CD14-positive monocyte (primary cell): ENCODE results near the gene ADM2. TPM values are rescaled to one million over a fixed set of nuclear protein-coding genes. Genes with fewer than 3 reads are reported as not detected.

ENCODE experiments used
- DNase-seq, 3 donors: peaks; one replicate each; pipeline ENCODE4 v3.0.0-alpha.2; 2011 to 2022
- H2AFZ ChIP-seq: 2 replicates; pipeline ENCODE4 v1.6.0; 2012; ENCODE audit warnings: mild to moderate bottlenecking, low read depth, low read length, inconsistent platforms; ENCODE audit not compliant: insufficient read depth, poor library complexity, severe bottlenecking
- H3K27ac ChIP-seq, 2 donors: 1 replicate in 1 of 2; 2 replicates in 1 of 2; pipeline ENCODE4 v1.5.1; 2012 to 2013; ENCODE audit warnings: low read length in 2 of 2, control low read depth in 1 of 2, inconsistent platforms in 1 of 2, low read depth in 1 of 2, mild to moderate bottlenecking in 1 of 2
- H3K27me3 ChIP-seq, 2 donors: one replicate each; pipeline versions ENCODE4 v1.6.0 to v1.6.1; 2011 to 2013; ENCODE audit warnings: low read length in 2 of 2; ENCODE audit not compliant: control insufficient read depth in 2 of 2, insufficient read depth in 2 of 2
- H3K36me3 ChIP-seq, 2 donors: replicated peaks in 1 of 2; 1 replicate in 1 of 2; 2 replicates in 1 of 2; pipeline versions ENCODE4 v1.5.1 to v1.6.1; 2012 to 2013; ENCODE audit warnings: low read length in 2 of 2, control low read depth in 1 of 2, inconsistent platforms in 1 of 2, mild to moderate bottlenecking in 1 of 2; ENCODE audit not compliant: insufficient read depth in 2 of 2, control insufficient read depth in 1 of 2
- H3K4me1 ChIP-seq, 2 donors: 1 replicate in 1 of 2; 2 replicates in 1 of 2; pipeline versions ENCODE4 v1.5.1 to v1.6.1; 2012 to 2013; ENCODE audit warnings: low read length in 2 of 2, control low read depth in 1 of 2, inconsistent platforms in 1 of 2, mild to moderate bottlenecking in 1 of 2, moderate library complexity in 1 of 2; ENCODE audit not compliant: insufficient read depth in 2 of 2, control insufficient read depth in 1 of 2
- H3K4me2 ChIP-seq: replicated peaks from 2 replicates; pipeline ENCODE3; 2012; ENCODE audit warnings: low read length, moderate library complexity, mild to moderate bottlenecking; ENCODE audit not compliant: poor library complexity, severe bottlenecking; ENCODE audit errors: extremely low read depth
- H3K4me3 ChIP-seq, 3 experiments: fragments of 200-600 bp in 1 of 3; sonication (generic) in 1 of 3; replicated peaks in 1 of 3; 1 replicate in 2 of 3; 2 replicates in 1 of 3; pipeline ENCODE4 v1.5.1; 2011 to 2013; ENCODE audit warnings: low read length in 3 of 3, mild to moderate bottlenecking in 3 of 3, control low read depth in 2 of 3, low read depth in 2 of 3, inconsistent platforms in 1 of 3, moderate library complexity in 1 of 3
- H3K79me2 ChIP-seq: 2 replicates; pipeline ENCODE4 v1.6.0; 2012; ENCODE audit warnings: mild to moderate bottlenecking, control low read depth, inconsistent platforms, low read length, moderate library complexity; ENCODE audit not compliant: insufficient read depth
- H3K9ac ChIP-seq: 2 replicates; pipeline ENCODE4 v1.6.0; 2017; ENCODE audit warnings: low read length, mild to moderate bottlenecking; ENCODE audit not compliant: insufficient read depth, poor library complexity, severe bottlenecking
- H3K9me3 ChIP-seq, 2 donors: replicated peaks in 1 of 2; 1 replicate in 1 of 2; 2 replicates in 1 of 2; pipeline versions ENCODE4 v1.5.1 to v1.6.1; 2012 to 2013; ENCODE audit warnings: low read length in 2 of 2, control low read depth in 1 of 2; ENCODE audit not compliant: control insufficient read depth in 1 of 2, insufficient read depth in 1 of 2
- H4K20me1 ChIP-seq: 2 replicates; pipeline ENCODE4 v1.6.0; 2012; ENCODE audit warnings: mild to moderate bottlenecking, low read length, control low read depth, moderate library complexity; ENCODE audit not compliant: insufficient read depth
- H3K27ac Mint-ChIP-seq, 7 donors: one replicate each; pipeline ENCODE4 v1.8.0; 2020; ENCODE audit warnings: mild to moderate bottlenecking in 7 of 7, mixed read lengths in 7 of 7, moderate library complexity in 6 of 7, inconsistent platforms in 2 of 7
- H3K27me3 Mint-ChIP-seq, 3 donors: one replicate each; pipeline ENCODE4 v1.8.0; 2021 to 2022; ENCODE audit warnings: low read depth in 3 of 3, mild to moderate bottlenecking in 3 of 3, mixed read lengths in 3 of 3, moderate library complexity in 3 of 3, inconsistent platforms in 1 of 3
- H3K36me3 Mint-ChIP-seq, 2 donors: one replicate each; pipeline ENCODE4 v1.8.0; 2020; ENCODE audit warnings: mixed read lengths in 2 of 2, inconsistent platforms in 1 of 2, mild to moderate bottlenecking in 1 of 2
- H3K4me1 Mint-ChIP-seq: one replicate; pipeline ENCODE4 v1.8.0; 2020; ENCODE audit warnings: mild to moderate bottlenecking, mixed read lengths
- H3K4me3 Mint-ChIP-seq, 2 donors: one replicate each; pipeline ENCODE4 v1.8.0; 2020; ENCODE audit warnings: mild to moderate bottlenecking in 2 of 2, mixed read lengths in 2 of 2, moderate library complexity in 1 of 2
- H3K9me3 Mint-ChIP-seq, 7 donors: one replicate each; pipeline ENCODE4 v1.8.0; 2020 to 2022; ENCODE audit warnings: mixed read lengths in 7 of 7, mild to moderate bottlenecking in 6 of 7, moderate library complexity in 6 of 7, inconsistent platforms in 2 of 7
- WGBS: methylation state at CpG from one replicate; pipeline ENCODE4 v1.1.5; 2013; ENCODE audit warnings: missing lambda C conversion rate; ENCODE audit not compliant: insufficient coverage; 5-methylcytosine and 5-hydroxymethylcytosine counted together
- intact Hi-C, 2 donors: fragments of 100-400 bp; cut with micrococcal nuclease; formaldehyde crosslinking; loops; one replicate each; pipeline versions ENCODE4 v1.15.0 to v1.15.1; 2023
- polyA plus RNA-seq, 3 donors: library from polyadenylated mRNA; depleted of rRNA in 1 of 3; unstranded in 2 of 3; stranded (reverse) in 1 of 3; fragments of 300-500 nt in 2 of 3; fragments of >200 nt in 1 of 3; fragmentation: Illumina TruSeq in 2 of 3; gene quantifications; 1 replicate in 2 of 3; 2 replicates in 1 of 3; pipeline ENCODE4 v1.2.3, GENCODE V29; 2012 to 2021
- TF ChIP-seq, protein P1 (sequence below): fragments of 200-600 bp; IDR thresholded peaks from one replicate; pipeline ENCODE4 v1.8.0; 2022; ENCODE audit warnings: antibody characterized with exemption, mild to moderate bottlenecking

ADM2 gene
- polyA plus RNA-seq, 3 donors, result 0.05 TPM; not detected in 2

DNA sequence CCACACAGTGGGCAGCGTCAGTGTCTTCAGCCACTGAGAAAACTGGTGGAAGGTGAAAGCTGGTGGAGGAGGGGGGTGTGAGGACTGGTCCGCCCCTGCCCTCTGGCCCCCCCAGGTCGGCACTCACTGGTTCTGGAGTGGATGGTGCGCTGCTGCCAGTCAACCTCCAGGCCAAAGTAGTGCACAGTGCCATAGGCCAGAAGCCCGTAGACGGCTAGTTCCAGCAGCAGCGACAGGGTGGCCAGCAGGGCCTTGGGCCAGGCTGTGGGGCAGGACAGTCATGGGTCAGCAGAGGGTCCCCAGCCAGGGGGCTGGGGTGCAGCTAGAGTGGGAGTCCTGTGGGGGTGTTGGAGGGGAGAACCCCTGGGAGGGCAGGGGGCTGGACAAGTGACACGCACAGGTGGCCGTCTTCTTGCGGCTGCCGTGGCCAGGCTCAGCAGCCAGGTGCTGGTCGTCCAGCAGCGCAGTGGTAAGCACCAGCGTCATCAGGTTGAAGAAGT, 24.0 kb downstream of the ADM2 start:
- Histone ChIP-seq H3K4me2 (no peak overlapping the region), H3K27ac (no peak overlapping the region), H3K9ac (no peak overlapping the region), H3K36me3 (peaks cover 30 to 36% of the 10 kb centered on the region in 2 donors), H3K9me3 (no peaks in the 10 kb centered on the region), H3K27me3 (no peaks in the 10 kb centered on the region), H3K4me3 (no peak overlapping the region), H3K79me2 (peaks cover 49% of the 10 kb centered on the region), H4K20me1 (no peaks in the 10 kb centered on the region), H2AFZ (no peak overlapping the region), H3K4me1 (peaks cover 19 to 26% of the 10 kb centered on the region in 2 donors)
- H3K36me3 Mint-ChIP-seq, result peaks cover 15 to 26% of the 10 kb centered on the region in 2 donors
- H3K9me3 Mint-ChIP-seq, result no peaks in the 10 kb centered on the region
- DNase-seq, result peak in 1 of 3 donors; percentile 11
- peaks cover 20% of the 10 kb centered on the region for H3K4me1 Mint-ChIP-seq
- TF ChIP-seq, protein P1, sequence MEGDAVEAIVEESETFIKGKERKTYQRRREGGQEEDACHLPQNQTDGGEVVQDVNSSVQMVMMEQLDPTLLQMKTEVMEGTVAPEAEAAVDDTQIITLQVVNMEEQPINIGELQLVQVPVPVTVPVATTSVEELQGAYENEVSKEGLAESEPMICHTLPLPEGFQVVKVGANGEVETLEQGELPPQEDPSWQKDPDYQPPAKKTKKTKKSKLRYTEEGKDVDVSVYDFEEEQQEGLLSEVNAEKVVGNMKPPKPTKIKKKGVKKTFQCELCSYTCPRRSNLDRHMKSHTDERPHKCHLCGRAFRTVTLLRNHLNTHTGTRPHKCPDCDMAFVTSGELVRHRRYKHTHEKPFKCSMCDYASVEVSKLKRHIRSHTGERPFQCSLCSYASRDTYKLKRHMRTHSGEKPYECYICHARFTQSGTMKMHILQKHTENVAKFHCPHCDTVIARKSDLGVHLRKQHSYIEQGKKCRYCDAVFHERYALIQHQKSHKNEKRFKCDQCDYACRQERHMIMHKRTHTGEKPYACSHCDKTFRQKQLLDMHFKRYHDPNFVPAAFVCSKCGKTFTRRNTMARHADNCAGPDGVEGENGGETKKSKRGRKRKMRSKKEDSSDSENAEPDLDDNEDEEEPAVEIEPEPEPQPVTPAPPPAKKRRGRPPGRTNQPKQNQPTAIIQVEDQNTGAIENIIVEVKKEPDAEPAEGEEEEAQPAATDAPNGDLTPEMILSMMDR, result no peak
- H3K27ac Mint-ChIP-seq, result no peak overlapping the region
- intact Hi-C loops, result loop anchor here (5.0 kb wide), 3 partner anchors 57 to 122 kb away; partner anchors contain the start of genes ARSA (in 1 of the 2), CHKB (in 1 of the 2) and SYCE3 (in 1 of the 2)
- 96% methylated on average over 13 of the region's 14 CpGs for WGBS
- peaks cover 0 to 3% (median 3%) of the 10 kb centered on the region in 3 donors for H3K27me3 Mint-ChIP-seq
- no peak overlapping the region for H3K4me3 Mint-ChIP-seq

DNA sequence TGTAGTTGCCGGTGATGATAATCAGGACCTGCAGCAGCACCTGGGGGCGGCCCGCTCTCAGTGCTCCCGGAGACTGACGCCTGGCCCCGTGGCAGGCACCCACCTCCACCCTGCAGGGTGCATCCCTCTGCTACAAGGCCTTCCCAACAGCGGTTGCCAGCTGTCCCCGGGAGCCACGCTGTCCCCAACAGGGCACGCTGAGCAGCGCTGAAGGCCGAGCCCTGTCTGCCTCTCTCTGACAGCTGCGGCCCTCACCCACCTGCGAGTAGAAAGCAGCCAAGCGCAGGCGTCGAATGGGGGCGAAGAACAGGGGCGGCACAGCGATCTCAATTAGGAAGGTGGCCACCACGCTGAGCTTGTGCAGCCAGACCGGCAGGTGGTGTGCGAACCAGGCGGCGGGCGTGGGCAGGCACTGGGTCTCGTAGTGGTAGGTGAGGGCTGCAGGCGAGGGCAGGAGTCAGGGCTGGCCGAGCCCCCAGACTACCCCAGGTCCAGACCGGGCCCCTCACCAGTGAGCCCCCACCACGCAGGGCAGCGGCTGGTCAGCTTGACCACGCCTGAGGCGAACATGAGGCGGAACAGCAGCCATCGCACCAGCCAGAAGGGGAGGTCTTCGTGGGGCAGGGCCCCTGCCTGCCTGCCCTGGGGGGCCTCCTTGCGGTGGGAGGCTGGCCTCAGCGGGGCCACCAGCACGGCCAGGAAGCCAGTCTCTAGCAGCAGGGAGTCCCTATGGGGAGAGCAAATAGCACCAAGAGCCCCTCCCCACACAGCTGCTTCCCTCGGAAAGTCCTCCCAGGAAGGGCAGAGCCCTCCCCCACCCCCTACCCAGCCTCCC, 24.6 kb downstream of the ADM2 start:
- Mint-ChIP-seq H3K9me3 (no peaks in the 10 kb centered on the region), H3K4me1 (peaks cover 20% of the 10 kb centered on the region), H3K36me3 (peaks cover 15 to 26% of the 10 kb centered on the region in 2 donors), H3K27me3 (peaks cover 0 to 3% (median 1%) of the 10 kb centered on the region in 3 donors), H3K27ac (peak overlapping the region in 1 of 7 donors; percentile 61), H3K4me3 (no peak overlapping the region)
- H3K27me3 ChIP-seq, result no peaks in the 10 kb centered on the region
- H2AFZ ChIP-seq, result no peak overlapping the region
- peak overlapping the region; percentile 84 for H3K9ac ChIP-seq
- H3K4me3 ChIP-seq, result peak overlapping the region in 1 of 3 experiments; percentile 96
- H3K27ac ChIP-seq, result no peak overlapping the region
- peak overlapping the region; percentile 98 for H3K4me2 ChIP-seq
- 99% methylated on average over 35 of the region's 41 CpGs for WGBS
- H3K4me1 ChIP-seq, result peaks cover 19 to 26% of the 10 kb centered on the region in 2 donors
- intact Hi-C loops, result loop anchor here (2.0 to 5.0 kb wide), 4 partner anchors 56 to 123 kb away; partner anchors contain the start of genes ARSA (in 2 of the 2), CHKB (in 1 of the 2) and SYCE3 (in 1 of the 2)
- H3K36me3 ChIP-seq, result peaks cover 30 to 36% of the 10 kb centered on the region in 2 donors
- H3K79me2 ChIP-seq, result peaks cover 55% of the 10 kb centered on the region
- H3K9me3 ChIP-seq, result no peaks in the 10 kb centered on the region
- TF ChIP-seq, protein P1, result no peak
- no peaks in the 10 kb centered on the region for H4K20me1 ChIP-seq
- peak in 1 of 3 donors; percentile 16 for DNase-seq
